HG02642 (cell line): ENCODE results near the gene ZDHHC14.

Source experiments
- ATAC-seq: cut with Tn5 transposase; IDR thresholded peaks from one replicate; pipeline ENCODE4 v1.9.1; 2021; ENCODE audit warnings: mild to moderate bottlenecking; ENCODE audit not compliant: unreplicated experiment, poor library complexity

Gene ZDHHC14

GRCh38 chr6:157512382-157512682 is 131.3 kb downstream of the ZDHHC14 start:
- no peak for ATAC-seq

DNA sequence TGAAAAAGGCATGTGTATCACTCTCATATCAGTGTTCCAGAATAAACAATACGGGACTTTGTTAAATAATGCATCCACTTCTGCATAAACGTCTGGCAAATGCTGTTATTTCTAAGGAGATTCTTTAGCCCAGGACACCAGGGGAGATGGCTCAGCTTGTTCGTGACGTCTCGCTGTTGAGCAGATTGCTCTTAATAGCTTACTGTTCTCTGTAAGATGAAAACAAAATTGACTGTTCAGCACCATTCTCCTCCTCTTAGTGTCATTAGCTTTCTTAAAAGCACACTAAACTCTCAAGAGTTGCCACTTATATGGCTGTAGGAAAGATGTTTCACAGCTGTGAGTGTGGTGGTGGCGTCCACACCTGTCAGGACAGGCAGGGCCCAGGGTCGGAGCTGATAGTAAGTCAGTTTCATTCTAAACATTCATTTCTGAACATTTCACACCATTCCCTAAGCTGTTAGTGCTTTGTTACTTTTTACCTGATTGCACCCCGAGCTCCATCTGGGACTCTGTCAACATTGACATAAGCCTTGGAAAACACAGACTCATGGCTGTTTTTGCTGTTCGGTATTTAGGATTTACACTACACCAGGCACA is 132.1 kb downstream of the ZDHHC14 start:
- ATAC-seq: no peak

GRCh38 chr6:157513619-157514485 is 132.9 kb downstream of the ZDHHC14 start:
- ATAC-seq: no peak

DNA sequence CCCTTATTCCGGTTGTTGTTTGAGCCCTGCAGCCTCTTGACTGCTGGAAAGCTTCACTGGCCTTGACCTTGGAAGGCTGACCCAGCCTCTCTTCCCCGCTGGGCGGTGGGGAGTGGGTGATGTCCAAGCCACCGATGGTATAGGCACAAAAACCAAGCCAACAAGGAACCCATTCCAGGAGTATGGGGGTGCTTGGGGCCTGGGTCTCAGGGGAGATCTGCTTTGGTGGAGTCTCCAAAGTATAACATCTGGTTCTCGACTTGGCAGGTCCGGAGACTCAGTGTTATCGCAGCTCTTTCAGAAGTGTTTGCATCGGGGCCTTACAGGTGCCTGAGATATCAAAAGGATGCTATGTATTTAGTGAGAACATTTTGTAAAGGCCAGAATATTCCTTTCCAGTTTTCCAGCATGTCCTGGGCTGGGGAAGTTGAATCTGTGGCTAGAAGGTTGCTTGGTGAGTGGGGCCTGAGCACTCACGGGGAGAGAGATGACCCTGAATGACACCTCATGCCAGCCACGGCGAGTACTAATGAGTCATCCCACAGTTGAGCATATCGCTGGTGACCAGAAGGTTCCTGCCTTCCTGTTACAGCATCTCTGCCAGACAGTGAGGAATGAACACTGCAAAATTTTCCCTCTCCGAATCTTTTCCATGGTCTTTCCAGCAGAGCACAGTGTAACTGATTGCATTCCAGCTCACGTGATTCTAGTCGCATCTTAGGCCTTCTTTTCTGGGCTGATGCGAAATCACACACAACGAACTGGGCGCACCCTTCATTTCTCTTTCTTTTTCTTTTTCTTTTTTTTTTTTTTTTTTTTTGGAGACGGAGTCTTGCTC is 133.9 kb downstream of the ZDHHC14 start:
- no peak for ATAC-seq

- no peak for ATAC-seq
These were observed 135.5 kb downstream of the ZDHHC14 start for GRCh38 chr6:157516319-157517026.

DNA sequence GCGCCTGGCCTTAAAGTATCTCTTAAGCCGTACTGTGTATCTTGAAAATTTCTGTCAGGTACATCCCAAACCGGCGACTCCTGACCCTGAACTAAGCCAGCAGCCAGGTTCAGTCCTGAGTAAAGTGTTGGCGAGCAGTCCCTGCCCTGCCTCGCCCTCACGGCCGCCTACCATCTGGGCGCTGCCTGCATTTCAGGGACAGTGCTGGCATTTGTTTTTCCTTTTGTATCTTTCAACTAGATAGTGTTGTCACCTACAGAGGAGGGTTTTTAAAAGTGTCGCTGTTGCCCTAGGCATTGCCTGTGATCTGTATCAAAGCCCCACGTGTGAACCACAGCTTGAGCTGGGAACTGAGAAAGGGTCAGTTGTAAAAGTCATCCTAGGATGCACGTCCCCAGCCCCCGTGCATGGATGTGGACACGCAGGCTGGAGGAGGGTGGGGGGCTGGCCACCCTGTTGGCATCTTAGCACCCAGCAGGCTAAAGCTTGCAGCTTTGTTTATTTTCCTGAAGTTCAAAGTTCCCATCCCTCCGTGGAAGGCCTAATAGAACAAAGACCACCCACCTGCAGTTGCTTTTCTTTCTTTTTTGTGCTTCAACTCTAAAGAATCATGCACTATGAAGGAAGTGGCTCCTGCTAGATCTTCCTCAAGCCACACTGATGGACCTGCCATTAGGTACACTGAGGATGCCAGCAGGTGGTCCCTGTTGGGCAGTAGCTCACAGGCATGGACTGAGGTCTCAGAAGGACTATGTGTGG is 136.8 kb downstream of the ZDHHC14 start:
- ATAC-seq: no peak

- no peak for ATAC-seq
These were observed 137.6 kb downstream of the ZDHHC14 start for GRCh38 chr6:157518397-157519250.

GRCh38 chr6:157519255-157520116 is 138.5 kb downstream of the ZDHHC14 start:
- no peak for ATAC-seq

GRCh38 chr6:157520117-157520406 is 139.1 kb downstream of the ZDHHC14 start:
- no peak for ATAC-seq

DNA sequence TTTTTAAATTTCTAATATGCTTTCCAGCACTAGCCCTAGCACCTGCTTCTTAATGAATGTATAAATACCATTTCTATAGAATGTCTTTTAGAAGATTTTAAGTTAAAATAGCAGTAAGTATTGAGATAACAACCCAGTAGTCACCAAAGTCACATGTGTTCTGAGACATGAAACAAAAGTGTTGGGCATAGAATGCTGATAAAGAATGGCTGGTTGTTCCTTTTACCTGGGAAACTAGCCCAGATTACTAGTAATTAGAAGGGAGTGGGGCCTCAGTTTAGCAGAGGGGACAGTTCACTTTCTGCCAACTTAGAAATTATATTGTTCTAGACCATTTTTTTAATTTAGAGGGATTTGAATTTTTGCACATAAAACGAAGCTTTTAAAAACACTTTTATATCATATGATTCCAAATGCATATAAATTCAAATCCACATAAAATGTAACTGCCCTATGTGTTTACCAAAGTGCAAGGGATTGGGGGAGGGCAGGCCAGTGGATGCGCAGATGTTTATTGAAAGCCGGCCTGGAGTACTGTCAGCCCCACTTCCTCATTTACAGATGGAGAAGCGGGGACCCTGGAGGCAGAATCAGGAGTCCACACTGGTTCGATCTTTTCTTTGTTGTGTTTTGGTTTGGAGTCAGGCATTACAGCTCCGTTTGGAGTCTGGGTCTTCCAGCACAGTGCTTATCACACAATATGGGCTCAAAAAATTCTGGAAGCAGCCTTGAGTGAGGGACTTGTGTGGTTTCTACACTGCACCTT is 139.8 kb downstream of the ZDHHC14 start:
- ATAC-seq: no peak

DNA sequence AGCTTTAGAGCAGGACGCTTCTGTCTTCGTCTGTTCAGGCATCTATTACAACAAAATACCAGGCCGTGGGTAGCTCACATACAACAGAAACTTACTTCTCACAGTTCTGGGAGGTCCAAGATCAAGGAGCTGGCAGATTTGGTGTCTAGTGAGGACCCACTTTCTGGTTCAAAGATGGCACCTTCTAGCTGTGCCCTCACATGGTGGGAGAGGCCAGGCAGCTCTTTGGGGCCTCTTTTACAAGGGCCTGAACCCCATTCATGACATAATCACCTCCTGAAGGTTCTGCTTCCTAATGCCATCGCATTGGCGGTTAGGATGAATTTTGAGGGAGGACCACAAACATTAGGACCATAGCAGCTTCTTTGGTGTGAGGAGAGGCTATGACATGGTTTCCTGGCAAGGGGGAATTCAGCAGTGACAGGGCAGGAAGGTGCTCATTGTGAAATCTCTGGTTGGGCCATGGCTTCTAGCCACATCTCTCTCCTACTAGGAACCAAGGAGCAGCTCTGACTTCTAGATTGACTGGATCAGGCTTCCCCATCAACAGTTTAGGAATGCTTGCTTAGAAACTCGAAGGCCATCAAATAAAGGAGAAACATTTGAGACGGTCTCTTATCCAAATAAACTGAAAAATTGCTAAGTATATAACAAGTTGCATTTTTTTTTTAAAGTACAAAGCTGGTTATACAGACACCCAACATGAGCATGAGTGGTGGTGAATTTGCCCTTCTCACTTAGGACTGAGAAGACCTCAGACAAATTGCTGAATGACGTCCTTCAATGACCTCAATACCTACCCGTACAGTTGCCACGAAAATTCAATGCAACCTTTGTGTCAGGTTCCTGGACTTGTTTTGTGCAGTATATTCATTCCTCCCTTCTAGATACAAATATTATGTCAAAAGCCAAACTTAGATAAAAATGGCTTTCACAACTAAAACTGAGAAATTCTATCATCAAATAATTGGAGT is 140.7 kb downstream of the ZDHHC14 start:
- ATAC-seq: no peak

- no peak for ATAC-seq
These were observed 141.5 kb downstream of the ZDHHC14 start for GRCh38 chr6:157522472-157522871.

GRCh38 chr6:157524735-157525134 is 143.7 kb downstream of the ZDHHC14 start:
- no peak for ATAC-seq

DNA sequence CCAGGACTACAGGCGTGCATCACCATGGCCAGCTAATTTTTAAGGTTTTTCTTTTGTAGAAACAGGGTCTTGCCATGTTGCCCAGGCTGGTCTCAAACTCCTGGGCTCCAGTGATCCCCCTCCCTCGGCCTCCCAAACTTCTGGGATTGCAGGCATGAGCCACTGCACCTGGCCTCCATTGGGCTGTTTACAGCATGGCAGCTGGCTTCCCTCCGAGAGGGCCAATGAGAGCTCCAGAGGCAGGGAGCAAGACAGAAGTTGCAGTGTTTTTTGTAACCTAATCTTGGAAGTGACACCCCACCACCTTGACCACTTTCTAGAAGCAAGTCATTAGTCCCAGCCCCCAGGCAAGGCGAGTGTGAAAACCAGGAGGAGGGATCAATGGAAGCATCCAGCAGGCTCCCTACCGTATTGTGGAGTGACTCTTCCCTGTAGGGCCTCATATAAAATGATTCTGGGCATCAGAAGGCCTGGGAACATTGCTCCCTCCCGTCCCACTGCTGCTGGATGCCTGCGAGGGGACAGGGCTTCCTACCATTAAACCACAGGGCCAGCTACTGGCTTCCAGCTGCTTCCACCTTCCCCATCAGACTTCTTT is 144.4 kb downstream of the ZDHHC14 start:
- no peak for ATAC-seq

DNA sequence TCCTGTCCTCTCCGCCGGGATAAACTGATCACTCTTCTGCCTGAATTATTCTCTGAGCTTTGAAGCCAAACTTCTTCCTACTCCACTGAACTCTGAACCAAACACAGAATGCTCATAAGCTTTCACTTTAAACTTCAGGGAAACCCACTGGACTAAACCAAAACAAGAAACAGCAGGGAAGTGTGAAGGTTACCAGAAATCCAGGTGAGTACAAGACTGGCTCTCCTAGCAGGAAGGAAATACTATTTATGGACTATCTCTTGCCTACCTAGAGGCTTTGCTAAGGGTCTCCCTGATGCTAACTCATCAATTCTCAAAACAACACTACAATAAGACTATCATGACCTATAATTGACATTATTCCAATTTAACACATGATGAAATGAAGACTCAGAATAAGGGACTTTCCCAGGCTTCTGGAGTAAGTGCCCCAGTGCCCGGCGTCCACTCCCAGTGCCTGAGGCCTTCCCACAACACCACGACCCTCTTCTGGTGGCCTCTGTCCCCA is 145.0 kb downstream of the ZDHHC14 start:
- no peak for ATAC-seq

- no peak for ATAC-seq
These were observed 146.5 kb downstream of the ZDHHC14 start for GRCh38 chr6:157527471-157527907.
